SJCRH30 (cell line): ENCODE data around the gene DRAXIN. TPM values are rescaled to one million over a fixed set of nuclear protein-coding genes. Genes with fewer than 3 reads are reported as not detected.

Experiments
- total RNA-seq: library from RNA; depleted of rRNA; stranded (reverse); fragments of >200 nt; shearing (Covaris generic); gene quantifications from 2 replicates; pipeline ENCODE4 v1.2.3, GENCODE V29; 2014; rRNA removed

Gene DRAXIN
- total RNA-seq, 1 experiment from 2014 or later, result 8.0 TPM

Other genes with a start within 250 kb of the DRAXIN start
- gene DISP3, start 212.6 kb upstream of the DRAXIN start, total RNA-seq, result 1.9 and 2.1 TPM in 2 replicates
- not detected in 2 replicates for gene FBXO2, start 37.3 kb upstream of the DRAXIN start, total RNA-seq
- not detected in 2 replicates for gene FBXO44, start 36.8 kb upstream of the DRAXIN start, total RNA-seq
- not detected in 2 replicates for gene FBXO6, start 27.5 kb upstream of the DRAXIN start, total RNA-seq
- gene MAD2L2, start 10.6 kb upstream of the DRAXIN start, total RNA-seq, result 172 and 174 TPM in 2 replicates
- gene AGTRAP, start 44.4 kb downstream of the DRAXIN start, total RNA-seq, result 13.0 and 16.5 TPM in 2 replicates
- gene C1orf167, start 70.5 kb downstream of the DRAXIN start, total RNA-seq, result not detected in 2 replicates
- gene MTHFR, start 114.3 kb downstream of the DRAXIN start, total RNA-seq, result 10.1 and 11.1 TPM in 2 replicates
- gene CLCN6, start 114.5 kb downstream of the DRAXIN start, total RNA-seq, result 10.7 and 14.2 TPM in 2 replicates
- 0.61 and 1.3 TPM in 2 replicates for gene NPPA, start 156.1 kb downstream of the DRAXIN start, total RNA-seq
- gene NPPB, start 167.2 kb downstream of the DRAXIN start, total RNA-seq, result 0.67 and 0.89 TPM in 2 replicates
- 62.8 and 64.0 TPM in 2 replicates for gene KIAA2013, start 234.7 kb downstream of the DRAXIN start, total RNA-seq
- 138 and 142 TPM in 2 replicates for gene PLOD1, start 243.0 kb downstream of the DRAXIN start, total RNA-seq